ENCODE measurements around the gene PCDH9. TPM values are rescaled to one million over a fixed set of nuclear protein-coding genes. Genes with fewer than 3 reads are reported as not detected.

PCDH9 gene
- total RNA-seq, 2 donors from 2014 or later = 0.20 to 0.50 TPM

DNA sequence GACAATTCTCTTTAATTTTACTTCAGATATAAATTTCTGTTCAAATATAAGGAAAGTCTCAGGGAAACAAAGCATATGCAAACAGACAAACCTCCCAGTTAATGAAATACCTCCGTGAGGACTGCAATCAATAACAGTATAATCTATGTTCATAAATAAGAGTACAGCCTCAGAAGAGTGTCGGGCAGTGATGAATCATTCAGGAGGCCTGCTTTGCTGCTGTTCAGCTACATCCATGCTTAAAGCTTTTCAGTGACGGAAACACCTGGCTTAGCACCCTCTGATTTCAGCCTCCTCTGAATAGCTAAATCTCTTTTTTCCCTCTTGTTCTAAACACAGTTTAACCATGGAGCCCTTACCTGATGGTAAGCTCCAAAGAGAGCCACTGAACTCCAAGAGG is 69.0 kb downstream of the PCDH9 start:
- Mint-ChIP-seq H3K4me3 (no peak overlapping the region), H3K27me3 (no peaks in the 10 kb centered on the region)
- no peak for ATAC-seq

DNA sequence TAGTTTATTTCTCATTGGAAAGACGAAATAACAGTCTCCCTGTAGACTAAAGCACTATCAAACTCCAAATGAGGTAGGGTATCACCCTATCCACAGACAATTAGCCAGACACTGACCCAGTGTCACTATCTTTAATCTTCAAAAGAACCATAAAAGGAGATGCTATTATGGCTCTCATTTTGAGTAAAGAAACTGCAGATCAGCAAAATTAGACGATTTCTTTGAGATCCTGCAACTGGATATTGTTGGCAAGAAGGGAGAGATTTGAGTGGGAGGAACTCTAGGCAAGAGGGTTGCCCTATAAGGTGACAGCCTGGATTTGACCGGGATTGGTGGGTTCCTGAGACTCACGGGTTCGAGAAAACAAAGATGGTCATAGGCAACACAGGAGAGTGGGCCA is 71.2 kb downstream of the PCDH9 start:
- no peak overlapping the region for H3K4me3 Mint-ChIP-seq
- ATAC-seq (no peak), DNase-seq (ENCODE audit: low spot score) (no peak)
- H3K9me3 Mint-ChIP-seq = peaks cover 2% of the 10 kb centered on the region
- H3K4me1 Mint-ChIP-seq (ENCODE audit: low read depth in 2 of 2) = no peaks in the 10 kb centered on the region
- H3K27ac Mint-ChIP-seq = no peak overlapping the region
- no peaks in the 10 kb centered on the region for H3K36me3 Mint-ChIP-seq
- no peaks in the 10 kb centered on the region for H3K27me3 Mint-ChIP-seq

More for the DNA sequence above, 69.0 kb downstream of the PCDH9 start:
- no peaks in the 10 kb centered on the region for H3K4me1 Mint-ChIP-seq (ENCODE audit: low read depth in 2 of 2)
- no peak for DNase-seq (ENCODE audit: low spot score)
- no peaks in the 10 kb centered on the region for H3K36me3 Mint-ChIP-seq
- peaks cover 2% of the 10 kb centered on the region for H3K9me3 Mint-ChIP-seq
- no peak overlapping the region for H3K27ac Mint-ChIP-seq

DNA sequence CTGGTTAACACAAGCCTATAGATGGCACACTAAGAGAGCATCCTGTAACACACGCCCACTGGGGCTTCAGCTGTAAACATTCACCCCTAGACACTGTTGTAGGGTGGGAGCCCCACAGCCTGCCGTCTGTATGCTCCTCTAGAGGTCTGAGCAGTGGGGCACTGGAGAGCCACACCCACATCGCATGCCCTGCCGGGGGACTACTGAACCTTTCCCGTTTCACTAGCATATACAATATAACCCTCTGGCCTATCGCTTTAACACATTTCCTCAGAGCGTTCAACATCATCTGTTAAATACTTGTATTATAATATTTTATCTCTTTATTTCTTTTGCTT is 73.4 kb downstream of the PCDH9 start:
- no peak for ATAC-seq
- no peak for DNase-seq (ENCODE audit: low spot score)
- H3K4me1 Mint-ChIP-seq (ENCODE audit: low read depth in 2 of 2) = no peaks in the 10 kb centered on the region
- peaks cover 2% of the 10 kb centered on the region for H3K9me3 Mint-ChIP-seq
- no peak overlapping the region for H3K4me3 Mint-ChIP-seq
- H3K27me3 Mint-ChIP-seq = no peaks in the 10 kb centered on the region
- H3K36me3 Mint-ChIP-seq = no peaks in the 10 kb centered on the region
- no peak overlapping the region for H3K27ac Mint-ChIP-seq

DNA sequence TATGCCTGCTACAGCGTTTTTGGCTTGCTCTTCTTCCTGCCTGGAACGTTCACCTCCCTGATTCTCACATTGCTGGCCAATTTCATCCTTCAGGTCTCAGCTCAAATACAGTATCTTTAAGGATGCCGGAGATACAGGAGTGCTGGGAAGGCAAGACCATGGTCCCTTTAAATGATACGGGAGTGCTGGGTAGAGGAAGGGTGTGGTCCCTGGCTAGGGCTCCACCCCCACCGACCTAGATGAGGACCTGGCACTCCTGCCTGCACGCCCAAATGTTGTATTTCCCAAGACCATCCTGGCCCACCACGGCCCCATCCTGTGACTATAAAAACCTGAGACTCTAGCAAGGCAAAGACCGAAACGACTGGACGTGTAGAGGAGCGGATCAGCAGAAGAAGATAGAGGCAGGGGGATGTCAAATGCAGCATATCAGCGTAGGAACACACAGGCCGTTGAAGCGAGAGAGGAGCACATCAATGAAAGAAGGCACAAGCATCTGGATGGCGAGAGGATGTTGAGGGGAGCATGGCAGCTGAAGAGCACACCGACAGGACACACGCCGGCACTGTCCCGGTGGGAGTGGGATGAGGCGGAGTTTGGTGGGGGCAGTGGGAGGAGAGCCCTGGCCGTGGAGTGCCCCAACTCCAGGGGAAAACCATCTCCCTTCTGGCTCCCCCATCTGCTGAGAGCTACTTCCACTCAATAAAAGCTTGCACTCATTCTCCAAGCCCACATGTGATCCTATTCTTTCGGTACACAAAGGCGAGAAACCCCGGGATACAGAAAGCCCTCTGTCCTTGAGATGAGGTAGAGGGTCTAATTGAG is 74.0 kb downstream of the PCDH9 start:
- no peak for DNase-seq (ENCODE audit: low spot score)
- no peaks in the 10 kb centered on the region for H3K4me1 Mint-ChIP-seq (ENCODE audit: low read depth in 2 of 2)
- no peaks in the 10 kb centered on the region for H3K36me3 Mint-ChIP-seq
- H3K4me3 Mint-ChIP-seq = no peak overlapping the region
- ATAC-seq = no peak
- H3K27ac Mint-ChIP-seq = no peak overlapping the region
- no peaks in the 10 kb centered on the region for H3K27me3 Mint-ChIP-seq
- peaks cover 2% of the 10 kb centered on the region for H3K9me3 Mint-ChIP-seq

DNA sequence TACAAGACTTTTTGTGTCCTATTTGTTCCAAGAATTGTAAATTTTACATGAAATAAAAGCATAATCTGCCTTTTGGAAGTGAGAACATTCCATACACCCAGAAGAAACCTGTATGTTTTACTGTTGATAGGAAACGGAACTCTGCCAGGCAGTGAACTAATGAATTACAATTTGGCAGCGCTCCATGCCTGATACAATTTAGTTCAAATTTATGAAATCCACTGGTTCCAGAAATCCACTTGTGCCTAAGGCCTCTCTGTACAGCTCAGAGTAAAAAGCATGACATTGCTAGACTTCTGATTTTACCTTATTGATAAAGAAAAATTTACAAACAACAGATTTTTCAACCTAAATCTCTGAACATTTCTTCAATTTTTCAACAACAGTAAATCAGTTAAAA is 78.1 kb downstream of the PCDH9 start:
- Mint-ChIP-seq H3K27me3 (no peaks in the 10 kb centered on the region), H3K27ac (no peak overlapping the region)

DNA sequence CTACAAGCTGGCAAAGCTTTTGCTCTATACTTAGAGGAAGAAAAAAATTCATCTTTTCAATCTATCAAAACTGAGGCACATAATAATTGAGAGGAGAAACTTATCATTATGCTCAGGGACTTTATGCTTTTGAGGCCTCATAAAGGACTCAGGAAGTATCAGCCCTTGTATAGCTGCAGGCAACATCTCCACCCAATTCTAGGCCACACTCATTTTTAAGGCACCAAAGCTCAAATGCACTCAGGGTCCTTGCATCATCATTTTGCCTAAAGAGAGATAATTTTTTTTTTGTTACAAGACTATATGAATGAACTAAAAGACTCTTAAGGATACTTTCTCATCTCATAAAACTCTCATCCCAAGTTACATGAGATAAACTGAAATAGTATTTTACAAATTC is 78.5 kb downstream of the PCDH9 start:
- no peak overlapping the region for H3K4me3 Mint-ChIP-seq
- no peaks in the 10 kb centered on the region for H3K4me1 Mint-ChIP-seq (ENCODE audit: low read depth in 2 of 2)
- ATAC-seq = no peak
- H3K27me3 Mint-ChIP-seq = no peaks in the 10 kb centered on the region
- H3K9me3 Mint-ChIP-seq = no peaks in the 10 kb centered on the region
- H3K27ac Mint-ChIP-seq = no peak overlapping the region
- H3K36me3 Mint-ChIP-seq = no peaks in the 10 kb centered on the region
- DNase-seq (ENCODE audit: low spot score) = no peak

More for the DNA sequence above, 78.1 kb downstream of the PCDH9 start:
- DNase-seq (ENCODE audit: low spot score) = no peak
- Mint-ChIP-seq H3K4me1 (ENCODE audit: low read depth in 2 of 2) (no peaks in the 10 kb centered on the region), H3K36me3 (no peaks in the 10 kb centered on the region), H3K9me3 (no peaks in the 10 kb centered on the region), H3K4me3 (no peak overlapping the region)
- no peak for ATAC-seq

DNA sequence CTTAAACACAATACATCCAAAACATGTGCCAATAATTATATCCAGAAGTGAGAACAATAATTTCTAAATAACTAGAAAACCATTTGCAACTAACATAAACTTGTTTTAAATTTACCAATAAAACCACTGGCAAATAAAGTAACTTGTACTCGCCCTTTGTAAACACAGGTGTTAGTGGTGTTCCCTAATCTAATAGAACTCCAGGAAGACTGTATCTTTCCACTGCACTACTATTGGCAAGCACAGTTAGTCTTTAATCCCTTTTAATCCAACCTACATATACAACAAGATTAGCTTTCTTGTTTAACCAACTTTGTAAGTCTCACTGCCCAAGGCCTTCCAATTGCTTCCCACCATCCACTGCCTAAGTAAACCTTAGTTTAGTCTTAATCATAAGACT is 79.5 kb downstream of the PCDH9 start:
- DNase-seq (ENCODE audit: low spot score) (no peak), ATAC-seq (no peak)
- H3K36me3 Mint-ChIP-seq = no peaks in the 10 kb centered on the region
- H3K9me3 Mint-ChIP-seq = no peaks in the 10 kb centered on the region
- no peaks in the 10 kb centered on the region for H3K27me3 Mint-ChIP-seq
- H3K4me1 Mint-ChIP-seq (ENCODE audit: low read depth in 2 of 2) = no peaks in the 10 kb centered on the region
- H3K4me3 Mint-ChIP-seq = no peak overlapping the region
- H3K27ac Mint-ChIP-seq = no peak overlapping the region

DNA sequence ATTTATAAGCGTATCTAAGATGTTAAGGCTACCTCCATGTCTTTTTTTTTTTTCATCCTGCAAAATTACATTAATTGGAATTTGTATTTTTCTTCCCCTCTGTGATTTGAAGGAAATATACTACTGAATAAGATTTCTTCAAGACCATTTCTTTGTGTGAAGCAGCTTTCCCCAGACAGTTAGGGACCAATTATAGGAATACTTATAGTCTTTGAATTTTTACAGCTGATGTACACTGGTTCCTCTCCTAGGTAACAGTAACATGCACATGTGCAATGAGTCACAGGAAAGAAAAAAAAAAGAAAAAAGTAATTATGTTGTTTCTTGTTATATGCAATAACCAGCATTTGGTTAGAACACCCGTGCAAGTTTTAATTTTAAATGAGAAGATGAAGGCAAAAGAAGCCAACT is 82.0 kb downstream of the PCDH9 start:
- Mint-ChIP-seq H3K27ac (no peak overlapping the region), H3K36me3 (no peaks in the 10 kb centered on the region), H3K4me3 (no peak overlapping the region), H3K4me1 (ENCODE audit: low read depth in 2 of 2) (no peaks in the 10 kb centered on the region), H3K9me3 (no peaks in the 10 kb centered on the region), H3K27me3 (no peaks in the 10 kb centered on the region)
- DNase-seq (ENCODE audit: low spot score) = no peak
- no peak for ATAC-seq

DNA sequence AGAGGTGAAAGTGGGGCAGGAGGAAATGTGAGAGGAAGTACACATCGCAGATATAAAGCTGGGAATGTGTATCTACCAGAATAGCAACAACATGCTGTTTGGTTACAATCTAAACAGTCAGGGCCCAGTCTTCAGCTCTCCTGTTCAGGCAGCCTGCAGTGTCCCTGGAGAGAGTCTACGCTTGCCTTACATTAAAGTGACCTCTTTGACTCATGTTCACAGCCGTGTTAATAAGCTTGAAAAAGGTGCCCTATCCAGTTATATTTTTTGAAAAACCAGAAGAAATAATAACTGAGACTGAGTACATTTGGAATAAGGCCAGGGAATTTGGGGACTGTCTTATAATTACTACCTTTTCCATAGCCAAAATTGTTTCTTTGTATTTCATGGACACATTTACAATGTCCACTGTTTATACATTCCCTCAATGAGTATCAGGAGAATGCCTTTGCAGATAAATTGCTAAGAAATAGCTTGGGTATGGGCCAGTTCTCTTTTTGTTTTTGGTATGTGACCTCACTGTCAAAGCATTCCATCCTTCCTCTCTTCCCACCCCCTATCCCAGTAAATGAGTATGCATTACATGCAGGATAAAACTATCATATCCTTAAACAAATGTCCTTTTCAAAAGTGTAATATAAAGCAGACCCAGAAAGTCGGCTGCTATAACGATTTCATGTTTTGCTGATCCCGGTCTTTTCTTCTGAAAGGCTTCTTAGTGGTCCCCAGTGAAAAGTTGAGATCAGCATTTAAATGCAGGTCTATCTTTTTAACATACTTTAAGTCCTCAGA is 82.6 kb downstream of the PCDH9 start:
- ATAC-seq (no peak), DNase-seq (ENCODE audit: low spot score) (no peak)
- Mint-ChIP-seq H3K36me3 (no peaks in the 10 kb centered on the region), H3K4me1 (ENCODE audit: low read depth in 2 of 2) (no peaks in the 10 kb centered on the region), H3K9me3 (no peaks in the 10 kb centered on the region), H3K4me3 (no peak overlapping the region), H3K27ac (no peak overlapping the region), H3K27me3 (no peaks in the 10 kb centered on the region)

DNA sequence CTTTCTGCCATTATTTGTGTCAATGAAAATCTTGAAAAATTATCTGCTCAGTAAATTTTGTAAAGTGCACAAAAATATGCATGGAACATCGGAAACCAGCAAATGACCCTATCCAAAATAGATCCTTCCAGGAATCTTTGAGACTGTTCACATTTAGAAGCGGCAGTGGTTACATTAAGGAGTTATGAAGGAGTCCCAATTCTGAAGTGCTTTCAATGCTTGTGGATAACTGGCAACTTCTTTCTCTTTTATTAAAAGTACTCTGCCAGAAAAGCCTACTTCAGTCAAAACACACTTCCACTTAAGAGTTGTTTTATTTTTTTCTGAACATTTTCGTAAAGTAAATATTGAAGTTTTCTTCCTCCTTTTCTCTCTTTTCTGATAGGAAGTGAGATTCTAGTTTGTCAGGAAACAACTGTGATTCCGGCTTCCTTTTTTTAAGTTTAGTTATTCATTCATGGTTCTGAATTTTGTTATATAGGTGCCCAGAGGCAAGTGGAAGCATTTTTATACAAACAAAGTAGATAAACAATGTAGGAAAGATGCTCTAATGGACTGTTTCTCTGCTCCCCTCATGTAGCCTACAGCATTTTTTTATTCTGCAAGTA is 83.5 kb downstream of the PCDH9 start:
- H3K36me3 Mint-ChIP-seq = no peaks in the 10 kb centered on the region
- H3K9me3 Mint-ChIP-seq = no peaks in the 10 kb centered on the region
- H3K27me3 Mint-ChIP-seq = no peaks in the 10 kb centered on the region
- no peak overlapping the region for H3K4me3 Mint-ChIP-seq
- DNase-seq (ENCODE audit: low spot score) (no peak), ATAC-seq (no peak)
- H3K27ac Mint-ChIP-seq = no peak overlapping the region
- H3K4me1 Mint-ChIP-seq (ENCODE audit: low read depth in 2 of 2) = no peaks in the 10 kb centered on the region

DNA sequence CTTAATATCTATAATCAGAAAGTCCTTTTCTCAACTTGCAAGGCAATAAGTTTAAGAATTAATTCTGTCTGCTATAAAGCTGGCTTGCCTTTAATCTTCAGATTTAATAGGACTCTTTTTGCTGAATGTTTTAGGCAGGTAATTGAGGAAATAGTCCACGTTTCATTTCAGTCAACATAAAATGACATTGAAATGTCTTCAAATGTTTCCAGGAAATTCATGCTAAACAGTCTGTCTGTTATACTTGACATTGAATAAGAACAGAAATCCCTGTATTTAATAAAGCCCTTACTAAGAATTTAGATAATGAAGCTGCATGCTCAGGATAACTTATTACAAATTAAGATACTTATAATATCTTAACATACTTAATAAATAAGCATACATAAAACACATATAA is 84.2 kb downstream of the PCDH9 start:
- Mint-ChIP-seq H3K9me3 (peaks cover 1% of the 10 kb centered on the region), H3K27me3 (no peaks in the 10 kb centered on the region), H3K4me1 (ENCODE audit: low read depth in 2 of 2) (no peaks in the 10 kb centered on the region), H3K27ac (no peak overlapping the region), H3K4me3 (no peak overlapping the region), H3K36me3 (no peaks in the 10 kb centered on the region)
- no peak for ATAC-seq
- DNase-seq (ENCODE audit: low spot score) = no peak

DNA sequence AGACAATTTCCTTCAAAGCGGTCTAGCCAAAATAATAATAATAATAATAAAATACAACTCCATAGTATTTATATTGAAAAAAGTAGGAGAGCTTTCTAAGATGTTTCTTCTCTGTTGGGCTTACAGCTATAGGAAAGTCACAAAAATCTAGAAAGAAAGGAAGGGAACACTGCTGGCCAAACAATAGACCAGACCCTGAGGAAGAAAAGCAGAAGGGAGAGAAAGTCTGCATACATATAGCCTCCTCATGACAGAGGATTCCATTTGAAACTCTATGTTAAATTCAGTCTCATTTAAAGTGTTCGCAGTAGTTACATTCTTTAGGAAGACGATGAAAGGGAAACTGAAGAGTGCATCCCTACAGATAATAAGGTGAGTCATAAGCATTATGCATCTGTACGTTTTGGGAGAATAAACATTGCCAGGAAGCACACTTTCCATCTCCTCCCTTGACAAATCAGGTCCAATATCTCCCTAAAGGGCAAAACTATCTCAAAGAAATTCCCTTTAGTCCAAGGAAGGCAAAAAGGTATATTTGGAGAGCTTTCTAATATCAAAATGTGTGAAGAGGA is 86.5 kb downstream of the PCDH9 start:
- DNase-seq (ENCODE audit: low spot score) = no peak
- Mint-ChIP-seq H3K27ac (no peak overlapping the region), H3K27me3 (no peaks in the 10 kb centered on the region), H3K4me1 (ENCODE audit: low read depth in 2 of 2) (no peaks in the 10 kb centered on the region), H3K9me3 (peaks cover 2% of the 10 kb centered on the region), H3K4me3 (no peak overlapping the region), H3K36me3 (no peaks in the 10 kb centered on the region)
- ATAC-seq = no peak

DNA sequence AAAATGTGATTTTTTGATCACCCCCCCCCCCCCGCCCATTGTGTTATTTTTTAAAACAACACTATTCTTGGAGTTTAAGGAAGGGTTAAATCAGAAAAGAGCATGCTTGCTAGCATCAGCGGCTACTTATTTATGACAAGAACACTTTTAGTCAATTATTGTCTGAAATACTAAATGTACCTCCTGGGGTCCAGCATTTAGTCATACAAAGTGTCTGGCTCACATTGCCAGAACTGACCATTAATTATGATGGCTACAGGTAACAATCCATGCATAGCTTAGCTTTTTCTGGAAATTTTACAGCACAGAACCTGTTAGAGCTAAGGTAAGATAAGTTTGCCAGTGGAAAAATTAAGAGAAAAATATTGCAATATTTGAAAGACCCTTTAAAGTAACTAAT is 90.1 kb downstream of the PCDH9 start:
- no peaks in the 10 kb centered on the region for H3K36me3 Mint-ChIP-seq
- H3K27ac Mint-ChIP-seq = no peak overlapping the region
- H3K27me3 Mint-ChIP-seq = no peaks in the 10 kb centered on the region
- H3K9me3 Mint-ChIP-seq = peaks cover 2% of the 10 kb centered on the region
- no peak overlapping the region for H3K4me3 Mint-ChIP-seq
- H3K4me1 Mint-ChIP-seq (ENCODE audit: low read depth in 2 of 2) = no peaks in the 10 kb centered on the region
- DNase-seq (ENCODE audit: low spot score) (no peak), ATAC-seq (no peak)

DNA sequence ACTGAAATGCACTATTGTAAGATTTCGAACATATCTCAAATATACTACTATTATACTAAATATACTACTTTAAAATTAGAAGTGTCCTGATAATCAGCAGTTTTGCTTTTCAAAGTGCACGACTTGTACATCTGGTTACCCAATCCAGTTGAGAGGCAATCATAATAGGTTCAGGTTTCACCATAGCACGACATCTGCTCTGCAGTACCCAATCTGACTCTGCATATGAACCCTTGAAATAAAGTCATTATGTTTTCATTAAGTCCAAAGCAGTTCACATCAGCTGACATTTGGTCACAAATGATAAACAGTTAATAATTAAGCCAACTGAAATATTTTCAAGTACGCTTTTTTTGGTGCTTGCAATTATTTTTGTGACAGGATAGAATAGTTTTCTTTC is 90.6 kb downstream of the PCDH9 start:
- H3K36me3 Mint-ChIP-seq = no peaks in the 10 kb centered on the region
- ATAC-seq (no peak), DNase-seq (ENCODE audit: low spot score) (no peak)
- H3K27ac Mint-ChIP-seq = no peak overlapping the region
- H3K27me3 Mint-ChIP-seq = no peaks in the 10 kb centered on the region
- no peak overlapping the region for H3K4me3 Mint-ChIP-seq
- peaks cover under 1 to 1% of the 10 kb centered on the region in 2 donors for H3K4me1 Mint-ChIP-seq (ENCODE audit: low read depth in 2 of 2)
- H3K9me3 Mint-ChIP-seq = peaks cover 2% of the 10 kb centered on the region

Data from natural killer cell treated with Interleukin-12 subunit alpha and Interleukin-12 subunit beta and Interleukin-15 and Interleukin-18, amount 100 ng/mL, for 72 hours (primary cell).